ENCODE data around the gene ENPP6.

GRCh38 chr4:184052616-184053015 is 165.1 kb downstream of the ENPP6 start:
- TF ChIP-seq CTCF (IDR thresholded peaks at IDR 0.05) (no peak), YY1 (IDR thresholded peaks at IDR 0.05; ENCODE audit: low read depth) (no peak), SIN3A (IDR thresholded peaks at IDR 0.05; ENCODE audit: borderline replicate concordance, low read depth, low read length) (no peak), EZH2phosphoT487 (IDR thresholded peaks at IDR 0.05; ENCODE audit: borderline replicate concordance, low read depth) (no peak), FOXM1 (IDR thresholded peaks at IDR 0.05; ENCODE audit: low read depth) (no peak), POLR2AphosphoS5 (IDR thresholded peaks at IDR 0.05; ENCODE audit: low read depth, low read length) (no peak), NFIC (IDR thresholded peaks at IDR 0.05; ENCODE audit: borderline replicate concordance) (no peak), EP300 (IDR thresholded peaks at IDR 0.05; ENCODE audit: borderline replicate concordance in 1 of 2, low read depth in 1 of 2, low read length in 1 of 2) (no peak)

Data from SK-N-SH (cell line).